CD4-positive, alpha-beta T cell treated with Interleukin-6 at 100 ng/mL for 8 hours (primary cell): Measurements from ENCODE around the gene TLR7.

Source experiments
- DNase-seq: peaks from one replicate; pipeline ENCODE4 v3.0.0-alpha.2; 2020; ENCODE audit warnings: mixed read lengths, low spot score

The TLR7 gene

GRCh38 chrX:12930150-12930549 lies 63.3 kb downstream of the TLR7 start:
- DNase-seq = no peak

GRCh38 chrX:12932244-12932643 lies 65.4 kb downstream of the TLR7 start:
- DNase-seq = no peak

GRCh38 chrX:12934850-12935249 lies 68.0 kb downstream of the TLR7 start:
- DNase-seq = no peak

- DNase-seq = no peak
Observed at GRCh38 chrX:12936947-12937346, 70.1 kb downstream of the TLR7 start.
